PFSK-1 (cell line): ENCODE data around the gene LINGO3.

Source experiments
- TAF1 ChIP-seq: IDR thresholded peaks from 2 replicates; pipeline ENCODE4 v1.6.1; 2012; ENCODE audit warnings: low read length, control low read depth, borderline replicate concordance; ENCODE audit not compliant: insufficient read depth
- TF ChIP-seq, protein P1 (sequence below), 2 experiments: IDR thresholded peaks; 2 replicates each; pipeline versions ENCODE4 v1.6.1 to v1.8.0; 2011 to 2012; ENCODE audit warnings: low read depth in 2 of 2, low read length in 2 of 2, control low read depth in 1 of 2, inconsistent platforms in 1 of 2, mild to moderate bottlenecking in 1 of 2, moderate library complexity in 1 of 2; ENCODE audit not compliant: insufficient read depth in 1 of 2

DNA sequence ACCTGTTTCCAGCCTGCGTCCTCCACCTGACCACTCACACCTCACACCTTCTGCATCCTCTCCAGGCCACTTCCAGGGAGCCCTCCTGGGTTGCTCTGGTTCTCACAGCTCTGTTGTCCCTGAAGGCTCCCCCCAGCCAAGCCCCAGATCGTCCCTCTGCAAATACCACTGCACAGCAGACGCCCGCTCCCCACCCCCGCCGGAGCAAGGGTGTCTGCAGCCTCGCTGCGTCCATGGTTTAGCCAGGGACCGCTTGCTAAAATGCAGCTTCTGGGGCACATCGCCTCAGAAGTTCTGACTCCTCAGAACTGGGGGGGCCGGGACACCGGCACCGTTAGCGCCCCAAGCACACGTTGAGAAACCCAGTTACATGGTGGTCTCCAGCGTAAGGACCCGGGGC is 983 bp downstream of the LINGO3 start:
- TF ChIP-seq TAF1 = no peak
- TF ChIP-seq, protein P1, sequence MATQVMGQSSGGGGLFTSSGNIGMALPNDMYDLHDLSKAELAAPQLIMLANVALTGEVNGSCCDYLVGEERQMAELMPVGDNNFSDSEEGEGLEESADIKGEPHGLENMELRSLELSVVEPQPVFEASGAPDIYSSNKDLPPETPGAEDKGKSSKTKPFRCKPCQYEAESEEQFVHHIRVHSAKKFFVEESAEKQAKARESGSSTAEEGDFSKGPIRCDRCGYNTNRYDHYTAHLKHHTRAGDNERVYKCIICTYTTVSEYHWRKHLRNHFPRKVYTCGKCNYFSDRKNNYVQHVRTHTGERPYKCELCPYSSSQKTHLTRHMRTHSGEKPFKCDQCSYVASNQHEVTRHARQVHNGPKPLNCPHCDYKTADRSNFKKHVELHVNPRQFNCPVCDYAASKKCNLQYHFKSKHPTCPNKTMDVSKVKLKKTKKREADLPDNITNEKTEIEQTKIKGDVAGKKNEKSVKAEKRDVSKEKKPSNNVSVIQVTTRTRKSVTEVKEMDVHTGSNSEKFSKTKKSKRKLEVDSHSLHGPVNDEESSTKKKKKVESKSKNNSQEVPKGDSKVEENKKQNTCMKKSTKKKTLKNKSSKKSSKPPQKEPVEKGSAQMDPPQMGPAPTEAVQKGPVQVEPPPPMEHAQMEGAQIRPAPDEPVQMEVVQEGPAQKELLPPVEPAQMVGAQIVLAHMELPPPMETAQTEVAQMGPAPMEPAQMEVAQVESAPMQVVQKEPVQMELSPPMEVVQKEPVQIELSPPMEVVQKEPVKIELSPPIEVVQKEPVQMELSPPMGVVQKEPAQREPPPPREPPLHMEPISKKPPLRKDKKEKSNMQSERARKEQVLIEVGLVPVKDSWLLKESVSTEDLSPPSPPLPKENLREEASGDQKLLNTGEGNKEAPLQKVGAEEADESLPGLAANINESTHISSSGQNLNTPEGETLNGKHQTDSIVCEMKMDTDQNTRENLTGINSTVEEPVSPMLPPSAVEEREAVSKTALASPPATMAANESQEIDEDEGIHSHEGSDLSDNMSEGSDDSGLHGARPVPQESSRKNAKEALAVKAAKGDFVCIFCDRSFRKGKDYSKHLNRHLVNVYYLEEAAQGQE (IDR thresholded peaks at IDR 0.05; ENCODE audit: insufficient read depth in 1 of 2, low read depth in 2 of 2, low read length in 2 of 2) = no peak
